H9 (cell line): Measurements from ENCODE around the gene TBC1D3G. TPM values are rescaled to one million over a fixed set of nuclear protein-coding genes. Genes with fewer than 3 reads are reported as not detected.
"Not testable (repeated sequence)": the region's sequence is repeated elsewhere in the genome, so short reads cannot be mapped to it uniquely, and the experiment has no call there.

Experiments used
- DNase-seq: peaks from one replicate; pipeline ENCODE4 v3.0.0-alpha.2; 2017
- H2AFZ ChIP-seq: one replicate; pipeline ENCODE4 v1.6.1; 2013; ENCODE audit warnings: mild to moderate bottlenecking, low read length, control low read depth, moderate library complexity
- H2AK5ac ChIP-seq: 2 replicates; pipeline ENCODE4 v1.6.1; 2013; ENCODE audit warnings: low read length, control low read depth, mixed read lengths; ENCODE audit not compliant: insufficient read length
- H2BK120ac ChIP-seq: one replicate; pipeline ENCODE4 v1.6.1; 2013; ENCODE audit warnings: low read depth, mild to moderate bottlenecking, low read length, control low read depth, inconsistent platforms; ENCODE audit not compliant: poor library complexity, severe bottlenecking
- H2BK12ac ChIP-seq: 2 replicates; pipeline ENCODE4 v1.6.1; 2013; ENCODE audit warnings: low read length, control low read depth, mixed read lengths, low read depth; ENCODE audit not compliant: insufficient read length
- H2BK15ac ChIP-seq: 2 replicates; pipeline ENCODE4 v1.6.1; 2013; ENCODE audit warnings: low read depth, low read length, control low read depth
- H2BK20ac ChIP-seq: one replicate; pipeline ENCODE4 v1.6.1; 2013; ENCODE audit warnings: low read depth, mild to moderate bottlenecking, low read length, control low read depth, inconsistent platforms; ENCODE audit not compliant: poor library complexity, severe bottlenecking
- H2BK5ac ChIP-seq: 2 replicates; pipeline ENCODE4 v1.6.1; 2013; ENCODE audit warnings: low read length, control low read depth, mixed read lengths; ENCODE audit not compliant: insufficient read length
- H3K14ac ChIP-seq: 2 replicates; pipeline ENCODE4 v1.6.1; 2013; ENCODE audit warnings: low read length, control low read depth; ENCODE audit not compliant: insufficient read depth
- H3K18ac ChIP-seq: 2 replicates; pipeline ENCODE4 v1.6.1; 2013; ENCODE audit warnings: low read depth, mild to moderate bottlenecking, mixed read lengths, low read length, control low read depth; ENCODE audit not compliant: insufficient read length
- H3K23ac ChIP-seq: 2 replicates; pipeline ENCODE4 v1.6.1; 2013; ENCODE audit warnings: low read length, control low read depth, mixed read lengths, low read depth; ENCODE audit not compliant: insufficient read length
- H3K23me2 ChIP-seq: 2 replicates; pipeline ENCODE4 v1.6.1; 2013; ENCODE audit warnings: low read depth, mild to moderate bottlenecking, mixed read lengths, low read length, control low read depth; ENCODE audit not compliant: insufficient read length, poor library complexity, severe bottlenecking
- H3K27ac ChIP-seq: 2 replicates; pipeline ENCODE4 v1.5.1; 2013; ENCODE audit warnings: low read length, control low read depth, mixed read lengths, low read depth; ENCODE audit not compliant: insufficient read length
- H3K27me3 ChIP-seq: 2 replicates; pipeline ENCODE4 v1.6.1; 2013; ENCODE audit warnings: low read length, control low read depth, inconsistent platforms; ENCODE audit not compliant: insufficient read depth
- H3K4ac ChIP-seq: 2 replicates; pipeline ENCODE4 v1.6.1; 2013; ENCODE audit warnings: low read depth, mild to moderate bottlenecking, control low read depth, inconsistent platforms, low read length, moderate library complexity
- H3K4me1 ChIP-seq: 2 replicates; pipeline ENCODE4 v1.6.1; 2013; ENCODE audit warnings: low read length, control low read depth, inconsistent platforms; ENCODE audit not compliant: insufficient read depth
- H3K4me2 ChIP-seq: 2 replicates; pipeline ENCODE4 v1.6.1; 2013; ENCODE audit warnings: low read length, control low read depth, mixed read lengths; ENCODE audit not compliant: insufficient read length, insufficient read depth
- H3K56ac ChIP-seq: 2 replicates; pipeline ENCODE4 v1.6.1; 2013; ENCODE audit warnings: low read depth, mild to moderate bottlenecking, mixed read lengths, low read length, control low read depth; ENCODE audit not compliant: insufficient read length
- H3K79me1 ChIP-seq: 2 replicates; pipeline ENCODE4 v1.6.1; 2013; ENCODE audit warnings: low read depth, mild to moderate bottlenecking, moderate library complexity, low read length, control low read depth, inconsistent platforms; ENCODE audit not compliant: insufficient read depth, poor library complexity, severe bottlenecking
- H3K79me2 ChIP-seq: 2 replicates; pipeline ENCODE4 v1.6.1; 2013; ENCODE audit warnings: low read length, control low read depth, inconsistent platforms; ENCODE audit not compliant: insufficient read depth
- H3K9ac ChIP-seq: 2 replicates; pipeline ENCODE4 v1.6.1; 2013; ENCODE audit warnings: low read length, control low read depth, mixed read lengths; ENCODE audit not compliant: insufficient read length; ENCODE audit errors: extremely low read depth
- H3K9me3 ChIP-seq: one replicate; pipeline ENCODE4 v1.6.1; 2013; ENCODE audit warnings: low read depth, low read length, inconsistent platforms; ENCODE audit not compliant: control insufficient read depth
- H3T11ph ChIP-seq: one replicate; pipeline ENCODE4 v1.6.1; 2013; ENCODE audit warnings: mild to moderate bottlenecking, low read length, control low read depth, inconsistent platforms
- H4K20me1 ChIP-seq: one replicate; pipeline ENCODE4 v1.6.1; 2013; ENCODE audit not compliant: control insufficient read depth, insufficient read length, insufficient read depth
- H4K5ac ChIP-seq: 2 replicates; pipeline ENCODE4 v1.6.1; 2013; ENCODE audit warnings: low read depth, mild to moderate bottlenecking, mixed read lengths, low read length, control low read depth; ENCODE audit not compliant: insufficient read length
- H4K8ac ChIP-seq: replicated peaks from 2 replicates; pipeline ENCODE4 v1.6.1; 2013; ENCODE audit warnings: low read length, control low read depth, mixed read lengths, low read depth; ENCODE audit not compliant: insufficient read length
- H4K91ac ChIP-seq: 2 replicates; pipeline ENCODE4 v1.6.1; 2013; ENCODE audit warnings: low read depth, mild to moderate bottlenecking, moderate library complexity, mixed read lengths, low read length, control low read depth; ENCODE audit not compliant: insufficient read length
- H3K27ac Mint-ChIP-seq, 3 experiments: 2 replicates in 2 of 3; 3 replicates in 1 of 3; pipeline ENCODE4 v1.8.0; 2020 to 2021; ENCODE audit warnings: mixed read lengths in 3 of 3, mild to moderate bottlenecking in 1 of 3, moderate library complexity in 1 of 3
- H3K27me3 Mint-ChIP-seq: 2 replicates; pipeline ENCODE4 v1.8.0; 2021; ENCODE audit warnings: low read depth, mild to moderate bottlenecking, moderate library complexity, mixed read lengths
- H3K36me3 Mint-ChIP-seq, 3 experiments: 2 replicates in 2 of 3; 3 replicates in 1 of 3; pipeline ENCODE4 v1.8.0; 2020 to 2021; ENCODE audit warnings: low read depth in 3 of 3, mixed read lengths in 3 of 3; ENCODE audit not compliant: insufficient read depth in 1 of 3
- H3K4me1 Mint-ChIP-seq, 2 experiments: 2 replicates each; pipeline ENCODE4 v1.8.0; 2020; ENCODE audit warnings: mixed read lengths in 2 of 2
- H3K4me3 Mint-ChIP-seq, 2 experiments: 2 replicates in 1 of 2; 3 replicates in 1 of 2; pipeline ENCODE4 v1.8.0; 2020 to 2021; ENCODE audit warnings: mild to moderate bottlenecking in 2 of 2, mixed read lengths in 2 of 2, moderate library complexity in 1 of 2
- H3K9me3 Mint-ChIP-seq, 2 experiments: 2 replicates in 1 of 2; 3 replicates in 1 of 2; pipeline ENCODE4 v1.8.0; 2020; ENCODE audit warnings: mild to moderate bottlenecking in 2 of 2, mixed read lengths in 2 of 2, moderate library complexity in 1 of 2
- WGBS: extraction: QIAGEN DNeasy Blood & Tissue Kit; methylation state at CpG from one replicate; pipeline ENCODE4 v1.1.7; 2013; ENCODE audit warnings: missing lambda C conversion rate, low lambda C conversion rate, mixed read lengths; ENCODE audit not compliant: insufficient read length; ENCODE audit errors: extremely low coverage; 5-methylcytosine and 5-hydroxymethylcytosine counted together
- total RNA-seq: library from RNA; stranded (reverse); gene quantifications from 2 replicates; pipeline ENCODE4 v1.2.1, GENCODE V29; 2021

Gene TBC1D3G
- total RNA-seq, 1 experiment from 2014 or later = not detected

DNA sequence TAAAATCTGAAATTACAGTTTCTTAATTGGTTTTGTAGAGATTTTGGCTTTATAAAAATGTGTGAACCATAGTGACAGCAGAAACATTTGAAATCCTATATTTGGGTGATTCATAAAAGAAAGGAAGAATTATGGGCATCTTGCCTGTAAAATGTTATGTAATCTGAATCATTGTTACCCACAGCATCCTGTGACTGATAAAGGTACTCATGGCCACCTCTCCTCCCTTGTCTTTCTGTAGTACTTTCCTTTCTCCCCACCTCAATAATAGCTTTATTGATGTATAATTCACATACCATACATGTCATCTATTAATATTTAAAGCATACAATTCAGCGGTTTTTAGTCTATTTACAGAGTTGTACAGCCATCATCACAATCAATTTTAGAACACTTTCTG, 28.5 kb upstream of the TBC1D3G start:
- not testable (repeated sequence) for H3K36me3 Mint-ChIP-seq, H3K4me3 Mint-ChIP-seq
- WGBS = no CpG with 5 or more reads among the region's 1 CpG

DNA sequence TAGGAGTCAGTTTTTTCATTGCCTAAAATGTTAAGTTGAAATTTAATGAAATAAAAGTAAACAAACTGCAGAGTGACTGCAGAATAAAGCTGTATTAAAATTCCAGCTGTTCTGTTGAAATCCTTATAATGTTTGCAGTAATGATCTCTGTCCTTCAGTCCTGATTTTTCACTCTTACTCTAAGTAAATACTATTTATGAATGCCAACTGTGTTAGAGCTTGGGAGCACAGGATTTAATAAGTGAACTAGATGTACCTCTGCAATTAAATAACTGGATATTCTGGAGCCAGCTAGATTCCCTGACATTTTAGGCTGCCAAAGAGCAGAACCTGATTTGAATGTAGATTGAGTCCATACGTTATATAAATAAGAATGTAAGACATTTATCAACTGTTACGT, 7.9 kb upstream of the TBC1D3G start:
- H3K4ac ChIP-seq, H3K79me2 ChIP-seq, H3K14ac ChIP-seq, H4K8ac ChIP-seq, H3K9ac ChIP-seq, H2BK15ac ChIP-seq, H2BK12ac ChIP-seq, H3K23me2 ChIP-seq, H2BK5ac ChIP-seq, H3T11ph ChIP-seq, H3K9me3 ChIP-seq, H3K4me2 ChIP-seq, H2BK20ac ChIP-seq, H3K4me3 Mint-ChIP-seq, H2AK5ac ChIP-seq, H3K23ac ChIP-seq, H3K36me3 Mint-ChIP-seq, H3K4me1 Mint-ChIP-seq, H2AFZ ChIP-seq, DNase-seq, H3K4me1 ChIP-seq, H4K91ac ChIP-seq, H4K20me1 ChIP-seq, H2BK120ac ChIP-seq, H3K9me3 Mint-ChIP-seq, H3K27me3 Mint-ChIP-seq, H3K27ac Mint-ChIP-seq, H3K79me1 ChIP-seq, H4K5ac ChIP-seq, H3K56ac ChIP-seq, H3K18ac ChIP-seq, H3K27me3 ChIP-seq, H3K27ac ChIP-seq: not testable (repeated sequence)
- no CpG with 5 or more reads among the region's 2 CpGs for WGBS

More for the DNA sequence above, 28.5 kb upstream of the TBC1D3G start:
- H3K14ac ChIP-seq, H3K23ac ChIP-seq, H3K9me3 ChIP-seq, H2BK12ac ChIP-seq, H2BK15ac ChIP-seq, H3K27me3 Mint-ChIP-seq, H3K18ac ChIP-seq, H3K4me1 ChIP-seq, H4K91ac ChIP-seq, H3K27me3 ChIP-seq, H3K9ac ChIP-seq, H4K20me1 ChIP-seq, H3K4ac ChIP-seq, H2BK20ac ChIP-seq, H4K5ac ChIP-seq, H3K79me1 ChIP-seq, DNase-seq, H3K27ac Mint-ChIP-seq, H3K4me2 ChIP-seq, H4K8ac ChIP-seq, H2BK120ac ChIP-seq, H3K56ac ChIP-seq, H2AFZ ChIP-seq, H3K9me3 Mint-ChIP-seq, H3K27ac ChIP-seq, H3T11ph ChIP-seq, H2BK5ac ChIP-seq, H3K23me2 ChIP-seq, H3K4me1 Mint-ChIP-seq, H3K79me2 ChIP-seq, H2AK5ac ChIP-seq: not testable (repeated sequence)
